LNCAP (cell line): ENCODE data around the gene ATG12.

Experiments
- TF ChIP-seq, protein P1 (sequence below): fragments of 450-650 bp; IDR thresholded peaks from 2 replicates; pipeline ENCODE4 v1.5.1; 2017; ENCODE audit warnings: mild to moderate bottlenecking

The ATG12 gene

DNA sequence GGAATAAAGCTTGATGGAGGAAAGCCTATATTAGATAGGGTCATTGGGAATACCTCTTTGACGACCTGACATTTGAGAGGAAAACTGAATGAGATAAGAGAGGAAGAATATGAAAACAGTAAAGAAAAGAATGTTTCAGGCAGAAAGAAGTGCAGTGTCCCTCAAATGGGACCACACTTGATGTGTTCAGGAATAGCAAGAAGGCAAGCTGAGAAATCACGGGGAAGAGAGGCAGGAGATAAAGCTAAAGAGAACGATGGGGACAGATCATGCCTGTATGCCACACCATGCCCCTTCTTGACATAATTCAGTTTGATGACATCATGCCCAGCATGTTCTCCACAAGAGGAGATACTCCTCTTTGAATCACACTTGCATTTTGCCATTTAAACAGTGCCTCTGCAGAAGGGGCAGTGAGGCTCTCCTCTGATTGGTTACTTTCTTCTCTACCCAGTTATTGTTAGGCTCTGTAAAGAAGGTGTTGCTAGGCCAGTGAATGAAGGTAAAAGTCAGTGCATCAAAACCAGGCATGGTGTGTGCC, 8.0 kb upstream of the ATG12 start:
- TF ChIP-seq, protein P1, sequence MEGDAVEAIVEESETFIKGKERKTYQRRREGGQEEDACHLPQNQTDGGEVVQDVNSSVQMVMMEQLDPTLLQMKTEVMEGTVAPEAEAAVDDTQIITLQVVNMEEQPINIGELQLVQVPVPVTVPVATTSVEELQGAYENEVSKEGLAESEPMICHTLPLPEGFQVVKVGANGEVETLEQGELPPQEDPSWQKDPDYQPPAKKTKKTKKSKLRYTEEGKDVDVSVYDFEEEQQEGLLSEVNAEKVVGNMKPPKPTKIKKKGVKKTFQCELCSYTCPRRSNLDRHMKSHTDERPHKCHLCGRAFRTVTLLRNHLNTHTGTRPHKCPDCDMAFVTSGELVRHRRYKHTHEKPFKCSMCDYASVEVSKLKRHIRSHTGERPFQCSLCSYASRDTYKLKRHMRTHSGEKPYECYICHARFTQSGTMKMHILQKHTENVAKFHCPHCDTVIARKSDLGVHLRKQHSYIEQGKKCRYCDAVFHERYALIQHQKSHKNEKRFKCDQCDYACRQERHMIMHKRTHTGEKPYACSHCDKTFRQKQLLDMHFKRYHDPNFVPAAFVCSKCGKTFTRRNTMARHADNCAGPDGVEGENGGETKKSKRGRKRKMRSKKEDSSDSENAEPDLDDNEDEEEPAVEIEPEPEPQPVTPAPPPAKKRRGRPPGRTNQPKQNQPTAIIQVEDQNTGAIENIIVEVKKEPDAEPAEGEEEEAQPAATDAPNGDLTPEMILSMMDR: no peak

DNA sequence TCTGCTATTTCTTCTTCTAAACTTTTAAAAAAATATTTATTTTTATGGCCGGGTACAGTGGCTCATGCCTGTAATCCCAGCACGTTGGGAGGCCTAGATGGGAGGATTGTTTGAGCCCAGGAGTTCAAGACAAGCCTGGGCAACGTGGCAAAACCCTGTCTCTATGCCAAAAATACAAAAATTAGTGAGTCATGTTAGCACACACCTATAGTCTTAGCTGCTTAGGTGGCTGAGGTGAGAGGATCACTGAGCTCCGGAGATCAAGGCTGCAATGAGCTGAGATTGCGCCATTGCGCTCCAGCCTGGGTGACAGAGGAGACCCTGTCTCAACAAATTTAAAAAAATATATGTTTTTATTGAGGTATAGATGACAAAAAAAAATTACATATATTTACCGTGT, 5.9 kb upstream of the ATG12 start:
- TF ChIP-seq, protein P1: no peak

DNA sequence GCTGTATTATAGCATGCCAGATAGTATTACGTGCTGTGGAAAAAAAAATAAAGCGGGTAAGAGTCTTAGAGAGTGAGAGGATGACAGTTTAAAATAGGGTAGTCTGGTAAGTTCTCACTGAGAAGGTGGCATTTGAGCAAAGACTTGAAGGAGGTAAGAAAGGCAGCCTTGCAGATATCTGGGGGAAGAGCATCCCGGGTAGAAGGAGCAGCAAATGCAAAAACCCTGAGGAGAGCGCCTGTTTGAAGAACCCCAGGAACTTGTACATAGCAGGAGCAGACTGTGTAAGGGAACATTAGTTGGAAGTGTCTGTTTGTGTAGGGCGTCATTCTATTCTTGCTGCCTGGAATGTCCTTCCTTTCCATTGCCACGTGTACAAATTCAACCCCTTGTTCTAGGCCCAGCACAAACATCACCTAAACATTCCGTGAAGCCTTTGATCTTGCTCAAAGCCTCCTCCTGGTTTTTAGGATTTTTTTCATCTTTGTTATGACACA, 3.0 kb upstream of the ATG12 start:
- TF ChIP-seq, protein P1: no peak

DNA sequence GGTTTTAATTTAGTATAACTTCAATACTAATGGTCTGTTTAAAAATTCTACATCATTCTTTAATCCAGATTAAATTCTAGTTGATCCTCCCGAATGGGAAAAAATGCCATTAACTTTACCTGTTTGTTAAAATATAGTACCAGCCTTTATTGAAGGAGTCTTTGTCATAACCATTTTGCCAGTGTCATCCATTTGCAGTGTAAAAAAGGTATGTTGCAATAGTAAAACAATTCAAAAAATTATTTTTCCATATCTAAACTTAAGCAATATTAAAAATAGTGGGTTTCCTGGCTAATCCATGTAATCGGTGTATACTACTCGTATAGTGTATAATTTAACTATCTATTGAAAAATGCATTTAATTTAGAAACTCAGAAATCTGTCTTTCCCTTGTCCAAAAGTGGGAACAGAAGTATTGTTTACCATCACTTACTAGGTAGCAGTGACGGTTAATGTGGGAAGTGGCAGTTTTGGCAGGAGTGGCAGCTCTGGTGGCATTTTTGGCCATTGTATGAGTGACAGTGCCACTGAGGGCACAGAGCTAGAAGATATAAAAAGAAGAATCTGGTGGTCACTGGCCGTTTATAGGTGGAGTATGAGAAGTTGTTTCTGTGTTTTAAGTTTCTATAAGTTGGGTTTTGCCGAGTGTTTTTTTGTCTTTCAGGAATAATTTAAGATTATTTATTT, 2.2 kb upstream of the ATG12 start:
- TF ChIP-seq, protein P1: no peak

DNA sequence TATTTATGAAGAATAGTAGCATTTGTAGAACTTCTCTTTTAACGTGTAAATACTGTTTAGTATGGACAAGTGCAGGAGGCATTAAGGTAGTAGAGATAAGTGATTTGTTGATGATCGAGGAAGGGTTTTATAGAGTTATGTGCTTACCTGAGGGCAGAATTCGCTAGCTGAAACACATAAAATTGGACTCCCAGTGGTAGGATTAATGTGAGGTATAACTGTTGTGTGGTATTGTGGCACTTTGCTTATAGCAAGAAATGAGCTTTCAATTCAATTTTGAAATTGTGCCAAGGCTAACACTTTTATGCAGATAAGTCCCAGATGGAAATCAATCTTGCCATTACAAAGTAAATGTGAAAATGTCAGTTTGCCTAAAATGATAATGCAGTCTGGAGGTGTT, 1.6 kb upstream of the ATG12 start:
- TF ChIP-seq, protein P1: no peak

DNA sequence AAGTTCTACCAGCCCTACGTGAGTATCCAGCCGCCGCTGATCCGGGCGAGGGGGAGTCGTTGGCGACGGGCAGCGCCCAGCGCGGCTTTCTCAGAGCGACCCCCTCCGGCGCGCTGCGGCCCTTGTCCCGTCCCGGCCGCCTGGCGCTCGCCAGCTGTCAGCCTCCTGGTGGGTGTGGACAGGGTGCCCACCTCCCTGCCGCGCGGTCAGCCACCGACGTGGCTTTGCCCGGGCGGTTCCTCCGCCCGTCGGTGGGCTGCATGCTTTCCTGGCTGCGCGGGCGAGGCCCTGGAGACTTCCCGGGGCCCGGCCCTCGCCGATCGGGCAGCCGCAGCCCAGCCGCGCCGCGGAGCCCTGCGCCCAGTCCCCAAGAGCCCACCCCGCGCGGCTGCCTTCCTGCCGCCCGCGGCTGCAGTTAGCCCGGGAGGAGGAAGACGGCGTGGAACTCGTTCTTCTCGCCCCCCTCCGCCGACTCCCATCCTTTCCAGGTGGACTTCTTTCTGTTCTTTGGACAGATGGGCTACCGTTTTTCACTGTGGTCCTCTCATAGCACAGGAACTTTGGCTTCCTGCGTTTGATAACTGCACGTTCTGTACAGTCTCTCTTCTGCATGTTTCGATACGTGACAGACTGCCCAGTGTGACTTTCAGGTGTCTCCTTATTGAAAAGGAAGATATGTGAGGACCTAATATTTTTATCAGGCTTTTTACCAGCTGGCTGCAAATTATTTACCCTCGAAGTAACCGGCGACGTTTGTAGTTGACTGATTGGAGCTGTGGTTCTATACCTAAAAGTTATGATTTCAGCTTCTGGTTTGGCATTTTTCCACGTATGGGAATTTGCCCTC, 947 bp upstream of the ATG12 start:
- TF ChIP-seq, protein P1: no peak

DNA sequence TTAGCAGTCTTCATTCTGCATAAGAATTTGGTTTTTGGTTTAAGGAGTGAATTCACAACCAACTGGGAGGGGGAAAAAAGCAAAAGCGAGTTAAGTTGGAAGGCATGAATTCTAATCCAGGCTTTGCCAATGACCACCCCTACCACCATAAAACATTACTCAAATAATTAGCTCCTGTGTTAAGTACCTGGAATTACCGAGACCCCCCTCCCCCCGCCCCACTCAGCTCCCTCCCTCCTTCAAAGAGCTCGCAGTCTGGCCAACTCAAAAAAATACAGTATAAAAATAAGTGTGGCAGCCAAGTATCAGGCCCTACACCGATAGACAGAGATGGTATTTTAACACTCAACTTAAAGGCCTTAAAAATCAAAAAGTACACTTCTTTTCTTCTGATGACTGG, 492 bp downstream of the ATG12 start:
- TF ChIP-seq, protein P1: no peak
